ENCODE data around the gene TREH. TPM values are rescaled to one million over a fixed set of nuclear protein-coding genes. Genes with fewer than 3 reads are reported as not detected.

TREH gene
- total and polyA plus RNA-seq, 7 donors = 0.46 to 1.4 (median 1.2) TPM; not detected in 4

- Histone ChIP-seq H3K36me3 (no peaks in the 10 kb centered on the region), H3K27ac (no peak overlapping the region), H3K4me3 (no peak overlapping the region), H3K27me3 (no peaks in the 10 kb centered on the region), H3K4me1 (no peaks in the 10 kb centered on the region), H3K9me3 (no peaks in the 10 kb centered on the region)
- TF ChIP-seq POLR2AphosphoS5 (IDR thresholded peaks at IDR 0.05) (no peak), POLR2A (IDR thresholded peaks at IDR 0.05) (no peak), EP300 (IDR thresholded peaks at IDR 0.05) (no peak), CTCF (IDR thresholded peaks at IDR 0.05) (no peak)
- intact Hi-C loops (cut with DNase I) = no loop called here
- no peak for DNase-seq
- 88 to 92% methylated on average over 7 of the region's 7 CpGs for WGBS, 2 donors
Observed at GRCh38 chr11:118706546-118706825, 27.0 kb upstream of the TREH start.

DNA sequence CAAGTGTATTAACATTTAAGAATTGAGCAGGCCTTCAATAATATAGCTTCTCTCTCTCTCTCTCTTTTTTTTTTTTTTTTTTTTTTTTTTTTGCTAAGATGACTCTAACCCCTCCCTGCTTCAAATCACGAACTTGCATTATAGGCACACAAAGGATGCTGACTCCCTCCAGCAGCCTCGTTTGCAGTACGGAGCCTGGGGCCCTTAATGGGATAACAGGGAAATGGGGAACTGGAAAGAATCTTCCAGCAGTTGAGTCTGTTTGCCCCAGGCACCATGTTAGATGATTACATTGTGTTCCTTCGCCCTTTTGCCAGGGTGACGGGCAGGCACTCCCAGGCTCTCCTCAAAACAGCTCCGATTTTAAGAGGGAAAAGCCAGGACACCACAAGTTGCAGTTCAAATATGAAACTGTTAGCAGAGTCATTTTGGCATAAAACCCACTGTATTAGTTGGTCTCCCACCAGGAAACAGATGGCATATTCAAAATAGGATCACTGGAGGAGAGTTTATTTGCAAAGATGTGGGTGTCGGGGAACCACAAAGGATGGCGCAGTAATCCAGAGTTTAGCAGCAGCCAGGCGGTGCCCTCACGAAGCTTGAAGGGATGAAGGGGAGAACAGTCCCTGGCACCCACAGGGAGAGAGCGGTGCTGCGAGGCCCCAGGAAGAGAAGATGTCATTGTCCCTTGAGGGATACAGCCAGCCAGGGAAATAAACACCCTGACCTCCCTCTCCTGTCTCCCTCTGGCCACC is 26.5 kb upstream of the TREH start:
- no peaks in the 10 kb centered on the region for H3K4me1 ChIP-seq
- H3K27ac ChIP-seq = no peak overlapping the region
- DNase-seq = no peak
- H3K9me3 ChIP-seq = no peaks in the 10 kb centered on the region
- H3K36me3 ChIP-seq = no peaks in the 10 kb centered on the region
- H3K27me3 ChIP-seq = no peaks in the 10 kb centered on the region
- 59 to 75% methylated on average over 12 of the region's 12 CpGs for WGBS, 2 donors
- intact Hi-C loops (cut with DNase I) = no loop called here
- no peak overlapping the region for H3K4me3 ChIP-seq
- no peak for TF ChIP-seq EP300 (IDR thresholded peaks at IDR 0.05)
- TF ChIP-seq CTCF (IDR thresholded peaks at IDR 0.05) = no peak
- TF ChIP-seq POLR2A (IDR thresholded peaks at IDR 0.05) = no peak
- TF ChIP-seq POLR2AphosphoS5 (IDR thresholded peaks at IDR 0.05) = no peak

GRCh38 chr11:118705111-118705741 is 25.8 kb upstream of the TREH start:
- Histone ChIP-seq H3K4me1 (no peaks in the 10 kb centered on the region), H3K4me3 (no peak overlapping the region), H3K27ac (no peak overlapping the region), H3K9me3 (no peaks in the 10 kb centered on the region), H3K36me3 (no peaks in the 10 kb centered on the region), H3K27me3 (no peaks in the 10 kb centered on the region)
- no peak for DNase-seq
- WGBS, 2 donors = 38 to 40% methylated on average over 15 of the region's 15 CpGs
- intact Hi-C loops (cut with DNase I) = no loop called here
- TF ChIP-seq POLR2A (IDR thresholded peaks at IDR 0.05) (no peak), POLR2AphosphoS5 (IDR thresholded peaks at IDR 0.05) (peak in 1 of 4 donors; percentile 19), EP300 (IDR thresholded peaks at IDR 0.05) (no peak), CTCF (IDR thresholded peaks at IDR 0.05) (no peak)

DNA sequence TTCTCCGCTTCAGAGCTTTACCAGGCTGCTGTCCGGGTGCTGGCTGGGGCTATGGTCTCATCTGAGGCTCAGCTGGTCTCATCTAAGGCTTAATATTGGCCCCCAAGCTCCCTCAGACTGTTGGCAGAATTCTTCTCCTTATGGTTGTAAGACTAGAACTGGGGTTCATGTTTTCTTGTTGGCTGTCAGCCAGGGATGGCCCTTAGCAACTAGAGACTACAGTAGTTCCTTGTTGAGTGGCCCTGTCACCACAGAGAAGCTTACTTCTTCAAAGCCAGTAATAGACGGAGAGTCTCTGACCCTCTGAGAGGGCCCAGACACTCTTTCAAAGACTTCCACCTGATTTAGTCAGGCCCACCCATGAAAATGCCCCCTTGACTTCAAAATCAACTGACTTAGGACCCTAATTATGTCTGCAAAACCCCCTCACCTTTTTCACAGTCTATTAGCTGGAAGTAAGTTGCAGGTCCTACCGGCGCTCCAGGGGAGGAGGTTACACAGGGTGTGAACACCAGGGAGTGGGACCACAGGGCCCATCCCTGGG is 24.2 kb upstream of the TREH start:
- Histone ChIP-seq H3K27ac (no peak overlapping the region), H3K9me3 (no peaks in the 10 kb centered on the region), H3K36me3 (no peaks in the 10 kb centered on the region), H3K4me1 (no peaks in the 10 kb centered on the region), H3K4me3 (no peak overlapping the region), H3K27me3 (no peaks in the 10 kb centered on the region)
- 91 to 93% methylated on average over 5 of the region's 5 CpGs for WGBS, 2 donors
- intact Hi-C loops (cut with DNase I) = no loop called here
- TF ChIP-seq EP300 (IDR thresholded peaks at IDR 0.05) = no peak
- no peak for TF ChIP-seq POLR2A (IDR thresholded peaks at IDR 0.05)
- TF ChIP-seq POLR2AphosphoS5 (IDR thresholded peaks at IDR 0.05) = no peak
- no peak for TF ChIP-seq CTCF (IDR thresholded peaks at IDR 0.05)
- peak; percentile 77 for DNase-seq

All from sigmoid colon (tissue), 7 donors.